ENCODE results near the gene ADAM22. TPM values are rescaled to one million over a fixed set of nuclear protein-coding genes. Genes with fewer than 3 reads are reported as not detected.

ADAM22 gene
- total and polyA plus RNA-seq, 2 experiments from 2014 or later: 1.6 to 9.8 TPM

DNA sequence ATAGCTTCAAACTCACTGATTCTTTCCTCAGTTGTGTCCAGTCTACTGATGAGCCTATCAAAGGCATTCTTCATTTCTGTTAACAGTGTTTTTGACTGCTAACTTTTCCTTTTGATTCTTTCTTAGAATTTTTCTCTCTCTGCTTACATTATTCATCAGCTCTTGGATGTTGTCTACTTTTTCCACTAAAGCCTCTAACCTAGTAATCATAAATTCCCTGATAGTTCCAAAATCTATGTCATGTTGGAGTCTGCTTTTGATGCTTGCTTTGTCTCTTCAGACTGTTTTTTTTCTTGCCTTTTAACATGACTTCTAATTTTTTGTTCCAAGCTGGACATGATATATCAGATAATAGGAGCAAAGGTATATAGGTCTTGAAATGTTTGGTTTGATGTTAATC, 78.0 kb downstream of the ADAM22 start:
- Histone ChIP-seq H3K9me3 (ENCODE audit: low read depth) (no peaks in the 10 kb centered on the region), H3K36me3 (replicated peaks; ENCODE audit: insufficient read depth, low read depth) (no peaks in the 10 kb centered on the region), H2AFZ (no peak overlapping the region), H3K27me3 (no peaks in the 10 kb centered on the region), H3K4me3 (no peak overlapping the region), H3K4me1 (ENCODE audit: insufficient read depth) (no peaks in the 10 kb centered on the region), H4K20me1 (ENCODE audit: insufficient read depth, poor library complexity, severe bottlenecking) (no peaks in the 10 kb centered on the region), H3K4me2 (no peak overlapping the region), H3K79me2 (no peaks in the 10 kb centered on the region), H3K27ac (no peak overlapping the region), H3K9me2 (replicated peaks; ENCODE audit: insufficient read depth) (no peaks in the 10 kb centered on the region)
- TF ChIP-seq EZH2 (IDR thresholded peaks at IDR 0.05; ENCODE audit: borderline replicate concordance) (no peak), EZH2phosphoT487 (IDR thresholded peaks at IDR 0.05; ENCODE audit: low read depth, severe bottlenecking, unreplicated experiment) (no peak)
- TF ChIP-seq, protein P1, sequence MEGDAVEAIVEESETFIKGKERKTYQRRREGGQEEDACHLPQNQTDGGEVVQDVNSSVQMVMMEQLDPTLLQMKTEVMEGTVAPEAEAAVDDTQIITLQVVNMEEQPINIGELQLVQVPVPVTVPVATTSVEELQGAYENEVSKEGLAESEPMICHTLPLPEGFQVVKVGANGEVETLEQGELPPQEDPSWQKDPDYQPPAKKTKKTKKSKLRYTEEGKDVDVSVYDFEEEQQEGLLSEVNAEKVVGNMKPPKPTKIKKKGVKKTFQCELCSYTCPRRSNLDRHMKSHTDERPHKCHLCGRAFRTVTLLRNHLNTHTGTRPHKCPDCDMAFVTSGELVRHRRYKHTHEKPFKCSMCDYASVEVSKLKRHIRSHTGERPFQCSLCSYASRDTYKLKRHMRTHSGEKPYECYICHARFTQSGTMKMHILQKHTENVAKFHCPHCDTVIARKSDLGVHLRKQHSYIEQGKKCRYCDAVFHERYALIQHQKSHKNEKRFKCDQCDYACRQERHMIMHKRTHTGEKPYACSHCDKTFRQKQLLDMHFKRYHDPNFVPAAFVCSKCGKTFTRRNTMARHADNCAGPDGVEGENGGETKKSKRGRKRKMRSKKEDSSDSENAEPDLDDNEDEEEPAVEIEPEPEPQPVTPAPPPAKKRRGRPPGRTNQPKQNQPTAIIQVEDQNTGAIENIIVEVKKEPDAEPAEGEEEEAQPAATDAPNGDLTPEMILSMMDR (IDR thresholded peaks at IDR 0.05; ENCODE audit: poor library complexity): no peak
- DNase-seq (ENCODE audit: low spot score): no peak

DNA sequence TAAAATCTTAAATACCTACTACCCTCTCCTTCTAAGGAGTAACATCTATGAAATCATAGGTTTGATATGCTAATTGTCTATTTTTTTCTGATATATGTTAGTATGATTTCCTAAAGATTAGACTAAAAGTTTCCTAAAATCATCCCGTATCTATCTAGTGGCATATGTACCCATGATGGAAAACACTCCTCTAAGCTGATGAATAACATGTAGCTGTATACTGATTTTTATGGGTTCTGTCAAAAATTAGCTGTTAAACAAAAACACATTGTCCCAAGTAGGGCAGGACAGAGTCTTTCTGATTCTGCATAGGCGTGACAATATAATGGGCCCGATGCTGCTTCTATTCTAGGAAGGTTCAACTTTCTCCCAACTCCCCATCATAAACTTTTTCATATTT, 79.9 kb downstream of the ADAM22 start:
- Histone ChIP-seq H3K27ac (no peak overlapping the region), H3K4me1 (ENCODE audit: insufficient read depth) (no peaks in the 10 kb centered on the region), H3K4me3 (no peak overlapping the region), H4K20me1 (ENCODE audit: insufficient read depth, poor library complexity, severe bottlenecking) (no peaks in the 10 kb centered on the region), H3K36me3 (replicated peaks; ENCODE audit: insufficient read depth, low read depth) (no peaks in the 10 kb centered on the region), H3K9me3 (ENCODE audit: low read depth) (no peaks in the 10 kb centered on the region), H3K9me2 (replicated peaks; ENCODE audit: insufficient read depth) (no peaks in the 10 kb centered on the region), H3K4me2 (no peak overlapping the region), H3K27me3 (no peaks in the 10 kb centered on the region), H3K79me2 (no peaks in the 10 kb centered on the region), H2AFZ (no peak overlapping the region)
- no peak for DNase-seq (ENCODE audit: low spot score)
- WGBS (ENCODE audit: low lambda C conversion rate, missing lambda C conversion rate): 64% methylated on average over 3 of the region's 3 CpGs
- TF ChIP-seq EZH2phosphoT487 (IDR thresholded peaks at IDR 0.05; ENCODE audit: low read depth, severe bottlenecking, unreplicated experiment) (no peak), EZH2 (IDR thresholded peaks at IDR 0.05; ENCODE audit: borderline replicate concordance) (no peak)
- TF ChIP-seq, protein P1 (IDR thresholded peaks at IDR 0.05; ENCODE audit: poor library complexity): no peak

DNA sequence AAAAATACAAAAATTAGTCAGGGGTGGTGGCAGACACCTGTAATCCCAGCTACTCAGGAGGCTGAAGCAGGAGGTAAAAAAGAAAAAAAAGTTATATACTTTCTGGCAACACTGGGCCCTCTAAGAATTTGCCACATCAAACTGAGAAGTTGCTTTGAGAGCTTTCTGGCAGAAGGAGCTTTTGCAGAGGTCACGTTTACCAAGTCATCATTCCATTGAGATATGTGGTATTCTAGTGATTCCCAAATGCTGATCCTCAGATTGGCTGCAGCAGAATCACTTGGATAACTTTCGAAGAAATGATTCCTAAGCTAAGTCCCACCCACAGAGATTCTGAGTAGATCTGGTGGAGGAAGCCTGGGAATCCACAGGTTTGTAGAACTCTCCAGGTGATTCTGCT, 80.5 kb downstream of the ADAM22 start:
- TF ChIP-seq, protein P1 (IDR thresholded peaks at IDR 0.05; ENCODE audit: poor library complexity): no peak
- TF ChIP-seq EZH2 (IDR thresholded peaks at IDR 0.05; ENCODE audit: borderline replicate concordance) (no peak), EZH2phosphoT487 (IDR thresholded peaks at IDR 0.05; ENCODE audit: low read depth, severe bottlenecking, unreplicated experiment) (no peak)
- WGBS (ENCODE audit: low lambda C conversion rate, missing lambda C conversion rate): 94% methylated on average over 2 of the region's 2 CpGs

DNA sequence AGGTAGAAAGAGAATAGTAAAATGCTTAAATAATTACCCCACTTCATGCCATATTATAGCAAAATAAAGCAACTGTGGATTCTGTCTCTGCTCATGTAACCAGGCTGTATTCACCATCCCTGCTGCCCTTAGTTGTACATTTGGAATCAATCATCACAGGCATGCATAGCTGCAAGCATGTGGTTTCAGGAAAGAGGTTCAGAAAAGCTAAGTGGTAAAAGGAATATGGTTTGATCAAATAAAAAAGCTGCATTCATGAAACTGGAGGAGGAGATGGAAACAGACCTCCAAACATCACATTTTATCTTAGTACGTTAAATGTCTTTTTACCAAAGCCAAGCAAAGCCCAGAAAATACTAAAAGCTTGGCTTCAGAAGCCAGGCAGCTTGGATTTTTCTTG, 81.3 kb downstream of the ADAM22 start:
- H3K27me3 ChIP-seq: no peaks in the 10 kb centered on the region
- no peak for DNase-seq (ENCODE audit: low spot score)
- H3K4me1 ChIP-seq (ENCODE audit: insufficient read depth): no peaks in the 10 kb centered on the region
- no peak overlapping the region for H3K4me2 ChIP-seq
- H3K79me2 ChIP-seq: no peaks in the 10 kb centered on the region
- H3K9me3 ChIP-seq (ENCODE audit: low read depth): no peaks in the 10 kb centered on the region
- TF ChIP-seq EZH2phosphoT487 (IDR thresholded peaks at IDR 0.05; ENCODE audit: low read depth, severe bottlenecking, unreplicated experiment) (no peak), EZH2 (IDR thresholded peaks at IDR 0.05; ENCODE audit: borderline replicate concordance) (no peak)
- TF ChIP-seq, protein P1 (IDR thresholded peaks at IDR 0.05; ENCODE audit: poor library complexity): no peak
- no peak overlapping the region for H2AFZ ChIP-seq
- no peaks in the 10 kb centered on the region for H3K9me2 ChIP-seq (replicated peaks; ENCODE audit: insufficient read depth)
- H3K4me3 ChIP-seq: no peak overlapping the region
- H3K27ac ChIP-seq: peak overlapping the region; percentile 33
- WGBS (ENCODE audit: low lambda C conversion rate, missing lambda C conversion rate): 54% methylated on average over 1 of the region's 1 CpG
- no peaks in the 10 kb centered on the region for H4K20me1 ChIP-seq (ENCODE audit: insufficient read depth, poor library complexity, severe bottlenecking)
- no peaks in the 10 kb centered on the region for H3K36me3 ChIP-seq (replicated peaks; ENCODE audit: insufficient read depth, low read depth)

More for the DNA sequence above, 80.5 kb downstream of the ADAM22 start:
- H3K27ac ChIP-seq: peak overlapping the region; percentile 33
- H2AFZ ChIP-seq: no peak overlapping the region
- no peaks in the 10 kb centered on the region for H3K9me2 ChIP-seq (replicated peaks; ENCODE audit: insufficient read depth)
- no peaks in the 10 kb centered on the region for H3K4me1 ChIP-seq (ENCODE audit: insufficient read depth)
- no peaks in the 10 kb centered on the region for H3K9me3 ChIP-seq (ENCODE audit: low read depth)
- no peak overlapping the region for H3K4me3 ChIP-seq
- no peaks in the 10 kb centered on the region for H3K36me3 ChIP-seq (replicated peaks; ENCODE audit: insufficient read depth, low read depth)
- H3K4me2 ChIP-seq: no peak overlapping the region
- no peak for DNase-seq (ENCODE audit: low spot score)
- H4K20me1 ChIP-seq (ENCODE audit: insufficient read depth, poor library complexity, severe bottlenecking): no peaks in the 10 kb centered on the region
- H3K27me3 ChIP-seq: no peaks in the 10 kb centered on the region
- no peaks in the 10 kb centered on the region for H3K79me2 ChIP-seq

Data from hepatocyte (in vitro differentiated cells).